Activated B cell treated with CpG ODN at 0.5 μM for 24 hours (primary cell): ENCODE measurements around the gene TBATA. TPM values are rescaled to one million over a fixed set of nuclear protein-coding genes. Genes with fewer than 3 reads are reported as not detected.

Experiments
- ATAC-seq: fragments of 200-7000 bp; cut with Tn5 transposase; one replicate; pipeline ENCODE4 v1.10.0; 2021; ENCODE audit warnings: low read depth, mild to moderate bottlenecking, moderate library complexity
- CTCF ChIA-PET: fragments of 350-600 bp; sonication (Branson Sonifier 250); formaldehyde crosslinking; loops from one replicate; lab custom pipeline; 2021; ENCODE audit warnings: antibody characterized with exemption; lab: Charles Lee
- POLR2A ChIA-PET: fragments of 350-600 bp; sonication (Branson Sonifier 250); formaldehyde crosslinking; loops from one replicate; lab custom pipeline; 2021; ENCODE audit warnings: antibody characterized with exemption; lab: Charles Lee
- DNase-seq: peaks from one replicate; pipeline ENCODE4 v3.0.0; 2022
- H3K27ac Mint-ChIP-seq: one replicate; pipeline ENCODE4 v1.8.0; 2020; ENCODE audit warnings: mixed read lengths
- H3K27me3 Mint-ChIP-seq: one replicate; pipeline ENCODE4 v1.8.0; 2021; ENCODE audit warnings: mixed read lengths
- H3K36me3 Mint-ChIP-seq: one replicate; pipeline ENCODE4 v1.8.0; 2021; ENCODE audit warnings: low read depth, mixed read lengths
- H3K4me1 Mint-ChIP-seq: one replicate; pipeline ENCODE4 v1.8.0; 2021; ENCODE audit warnings: mixed read lengths
- H3K4me3 Mint-ChIP-seq: one replicate; pipeline ENCODE4 v1.8.0; 2020; ENCODE audit warnings: mild to moderate bottlenecking, mixed read lengths
- H3K9me3 Mint-ChIP-seq: one replicate; pipeline ENCODE4 v1.8.0; 2020; ENCODE audit warnings: mixed read lengths
- CTCF ChIP-seq: fragments of 200-600 bp; IDR thresholded peaks from one replicate; pipeline ENCODE4 v1.8.0; 2022; ENCODE audit warnings: antibody characterized with exemption, mild to moderate bottlenecking
- intact Hi-C: fragments of 100-400 bp; cut with micrococcal nuclease; formaldehyde crosslinking; loops from one replicate; pipeline ENCODE4 v1.15.1; 2024
- total RNA-seq: library from RNA; stranded (reverse); gene quantifications from 2 replicates; pipeline ENCODE4 v1.2.3, GENCODE V29; 2022

TBATA gene
- total RNA-seq, 1 donor from 2014 or later: not detected

GRCh38 chr10:70822076-70822820, 37.1 kb upstream of the TBATA start:
- Mint-ChIP-seq H3K27me3 (no peaks in the 10 kb centered on the region), H3K27ac (no peak overlapping the region), H3K36me3 (peaks cover 59% of the 10 kb centered on the region), H3K4me3 (no peak overlapping the region), H3K4me1 (peaks cover 17% of the 10 kb centered on the region), H3K9me3 (no peaks in the 10 kb centered on the region)
- ChIA-PET CTCF (no interaction called here), POLR2A (no interaction called here)
- ATAC-seq (no peak), DNase-seq (no peak)
- no peak for TF ChIP-seq CTCF
- intact Hi-C loops: no loop called here

- Mint-ChIP-seq H3K4me3 (no peak overlapping the region), H3K27me3 (no peaks in the 10 kb centered on the region), H3K4me1 (peaks cover 26% of the 10 kb centered on the region), H3K36me3 (peaks cover 61% of the 10 kb centered on the region), H3K9me3 (no peaks in the 10 kb centered on the region), H3K27ac (no peak overlapping the region)
- DNase-seq: no peak
- no peak for ATAC-seq
- TF ChIP-seq CTCF: no peak
- ChIA-PET CTCF (no interaction called here), POLR2A (no interaction called here)
- intact Hi-C loops: no loop called here
Measured at GRCh38 chr10:70820976-70821750, 36.0 kb upstream of the TBATA start.

GRCh38 chr10:70816220-70816894, 31.2 kb upstream of the TBATA start:
- peak overlapping the region; percentile 90 for H3K4me3 Mint-ChIP-seq
- peaks cover 31% of the 10 kb centered on the region for H3K36me3 Mint-ChIP-seq
- intact Hi-C loops: loop anchor here (5.0 kb wide), 3 partner anchors 46 to 644 kb away; partner anchors contain the start of gene SAR1A
- CTCF ChIA-PET: interaction anchor here (2.2 kb wide), 1 partner anchor 63 kb away, joined by 8 read pairs; no protein-coding TSS in a partner anchor
- peak; percentile 54 for ATAC-seq
- peak overlapping the region; percentile 82 for H3K27ac Mint-ChIP-seq
- no peak for DNase-seq
- no peak for TF ChIP-seq CTCF
- H3K27me3 Mint-ChIP-seq: peaks cover 2% of the 10 kb centered on the region
- H3K4me1 Mint-ChIP-seq: peaks cover 26% of the 10 kb centered on the region
- no peaks in the 10 kb centered on the region for H3K9me3 Mint-ChIP-seq
- POLR2A ChIA-PET: interaction anchor here (0.6 to 2.3 kb wide), 4 partner anchors 72 to 670 kb away, joined by 3 to 5 read pairs (median 4); partner anchors contain the start of genes EIF4EBP2, PCBD1 and TYSND1

- ChIA-PET POLR2A (interaction anchor here (0.5 to 1.0 kb wide), 3 partner anchors 13 to 669 kb away, joined by 3 to 6 read pairs (median 3); partner anchors contain the start of gene TYSND1), CTCF (interaction anchor here (2.2 kb wide), 1 partner anchor 64 kb away, joined by 8 read pairs; no protein-coding TSS in a partner anchor)
- Mint-ChIP-seq H3K27ac (peak within 1 kb of the TSS; percentile 82), H3K9me3 (no peaks in the 10 kb centered on the region), H3K36me3 (peaks cover 25% of the 10 kb centered on the region), H3K4me1 (peaks cover 26% of the 10 kb centered on the region), H3K4me3 (peak within 1 kb of the TSS; percentile 90), H3K27me3 (peaks cover 2% of the 10 kb centered on the region)
- no peak for TF ChIP-seq CTCF
- DNase-seq (peak; percentile 90), ATAC-seq (peak; percentile 95)
- intact Hi-C loops: loop anchor here (1.0 to 5.0 kb wide), 10 partner anchors 12 to 669 kb away; partner anchors contain the start of genes EIF4EBP2, PCBD1, PPA1 and SAR1A
Measured at GRCh38 chr10:70815504-70816219, 30.5 kb upstream of the TBATA start, which contains the start of gene SGPL1. SGPL1 (plus strand) TSS chr10:70815948; CDS start chr10:70816854, 906 bp downstream.
